ENCODE results near the gene USP47. TPM values are rescaled to one million over a fixed set of nuclear protein-coding genes. Genes with fewer than 3 reads are reported as not detected.

The USP47 gene
- total RNA-seq, 2 experiments from 2014 or later: 42.2 to 44.1 TPM

GRCh38 chr11:11952036-11952435, 110.3 kb downstream of the USP47 start:
- Histone ChIP-seq H2AFZ (ENCODE audit: low read length) (no peak overlapping the region), H3K27ac (ENCODE audit: low read depth, low read length, poor library complexity, severe bottlenecking) (no peak overlapping the region), H3K4me2 (ENCODE audit: low read length) (no peak overlapping the region), H3K9me3 (ENCODE audit: low read length) (no peaks in the 10 kb centered on the region), H4K20me1 (ENCODE audit: insufficient read depth, low read length) (no peaks in the 10 kb centered on the region), H3K36me3 (ENCODE audit: insufficient read depth, low read length) (peaks cover 81% of the 10 kb centered on the region), H3K9me2 (ENCODE audit: insufficient read depth, low read length) (no peaks in the 10 kb centered on the region), H3K79me2 (ENCODE audit: insufficient read depth, low read depth, low read length) (no peaks in the 10 kb centered on the region), H3K4me3 (ENCODE audit: low read depth, low read length, poor library complexity, severe bottlenecking) (no peak overlapping the region), H3K4me1 (ENCODE audit: insufficient read depth, low read length, poor library complexity, severe bottlenecking) (no peaks in the 10 kb centered on the region)
- DNase-seq (ENCODE audit: low spot score): no peak
- CTCF ChIA-PET (ENCODE audit: unreplicated experiment): no interaction called here
- POLR2A ChIA-PET: no interaction called here
- no peak for TF ChIP-seq CTCF (conservative IDR thresholded peaks at IDR 0.05; ENCODE audit: low read length)
- no peak for TF ChIP-seq EZH2phosphoT487 (IDR thresholded peaks at IDR 0.05; ENCODE audit: borderline replicate concordance, low read depth, low read length)
- no TSS peak for BruUV-seq (replicated peaks)
- intact Hi-C loops (cut with micrococcal nuclease; ENCODE audit: unreplicated experiment): no loop called here

DNA sequence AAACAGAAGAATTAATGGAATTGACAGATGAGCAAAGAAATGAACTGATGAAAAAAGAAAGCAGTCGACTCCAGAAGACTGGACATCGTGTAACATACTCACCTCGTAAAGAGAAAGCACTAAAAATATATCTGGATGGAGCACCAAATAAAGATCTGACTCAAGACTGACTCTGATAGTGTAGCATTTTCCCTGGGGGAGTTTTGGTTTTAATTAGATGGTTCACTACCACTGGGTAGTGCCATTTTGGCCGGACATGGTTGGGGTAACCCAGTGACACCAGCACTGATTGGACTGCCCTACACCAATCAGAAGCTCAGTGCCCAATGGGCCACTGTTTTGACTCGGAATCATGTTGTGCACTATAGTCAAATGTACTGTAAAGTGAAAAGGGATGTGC, 114.2 kb downstream of the USP47 start:
- no TSS peak for BruUV-seq (replicated peaks)
- H3K9me3 ChIP-seq (ENCODE audit: low read length): no peaks in the 10 kb centered on the region
- no peaks in the 10 kb centered on the region for H4K20me1 ChIP-seq (ENCODE audit: insufficient read depth, low read length)
- no peak for DNase-seq (ENCODE audit: low spot score)
- no peak overlapping the region for H3K4me3 ChIP-seq (ENCODE audit: low read depth, low read length, poor library complexity, severe bottlenecking)
- H3K79me2 ChIP-seq (ENCODE audit: insufficient read depth, low read depth, low read length): no peaks in the 10 kb centered on the region
- POLR2A ChIA-PET: no interaction called here
- H3K36me3 ChIP-seq (ENCODE audit: insufficient read depth, low read length): peaks cover 63% of the 10 kb centered on the region
- CTCF ChIA-PET (ENCODE audit: unreplicated experiment): interaction anchor here (0.8 kb wide), 1 partner anchor 11 kb away, joined by 3 read pairs; no protein-coding TSS in a partner anchor
- no peak overlapping the region for H2AFZ ChIP-seq (ENCODE audit: low read length)
- no peak overlapping the region for H3K4me2 ChIP-seq (ENCODE audit: low read length)
- no peaks in the 10 kb centered on the region for H3K9me2 ChIP-seq (ENCODE audit: insufficient read depth, low read length)
- no peak overlapping the region for H3K27ac ChIP-seq (ENCODE audit: low read depth, low read length, poor library complexity, severe bottlenecking)
- H3K4me1 ChIP-seq (ENCODE audit: insufficient read depth, low read length, poor library complexity, severe bottlenecking): no peaks in the 10 kb centered on the region
- TF ChIP-seq EZH2phosphoT487 (IDR thresholded peaks at IDR 0.05; ENCODE audit: borderline replicate concordance, low read depth, low read length) (no peak), CTCF (conservative IDR thresholded peaks at IDR 0.05; ENCODE audit: low read length) (no peak)
- intact Hi-C loops (cut with micrococcal nuclease; ENCODE audit: unreplicated experiment): no loop called here

GRCh38 chr11:11958403-11959231, 116.8 kb downstream of the USP47 start:
- Histone ChIP-seq H3K9me2 (ENCODE audit: insufficient read depth, low read length) (no peaks in the 10 kb centered on the region), H2AFZ (ENCODE audit: low read length) (no peak overlapping the region), H3K4me1 (ENCODE audit: insufficient read depth, low read length, poor library complexity, severe bottlenecking) (no peaks in the 10 kb centered on the region), H4K20me1 (ENCODE audit: insufficient read depth, low read length) (no peaks in the 10 kb centered on the region), H3K9me3 (ENCODE audit: low read length) (no peaks in the 10 kb centered on the region), H3K79me2 (ENCODE audit: insufficient read depth, low read depth, low read length) (no peaks in the 10 kb centered on the region), H3K27ac (ENCODE audit: low read depth, low read length, poor library complexity, severe bottlenecking) (no peak overlapping the region), H3K36me3 (ENCODE audit: insufficient read depth, low read length) (peaks cover 41% of the 10 kb centered on the region), H3K4me2 (ENCODE audit: low read length) (no peak overlapping the region), H3K4me3 (ENCODE audit: low read depth, low read length, poor library complexity, severe bottlenecking) (no peak overlapping the region)
- BruUV-seq (replicated peaks): no TSS peak
- CTCF ChIA-PET (ENCODE audit: unreplicated experiment): no interaction called here
- DNase-seq (ENCODE audit: low spot score): no peak
- POLR2A ChIA-PET: interaction anchor here (1.7 kb wide), 1 partner anchor 11 kb away, joined by 8 read pairs; no protein-coding TSS in a partner anchor
- intact Hi-C loops (cut with micrococcal nuclease; ENCODE audit: unreplicated experiment): no loop called here
- TF ChIP-seq CTCF (conservative IDR thresholded peaks at IDR 0.05; ENCODE audit: low read length) (no peak), EZH2phosphoT487 (IDR thresholded peaks at IDR 0.05; ENCODE audit: borderline replicate concordance, low read depth, low read length) (no peak)
